22Rv1 (cell line): ENCODE data around the gene EGFL8.

Experiments
- ZFX ChIP-seq: fragments of 450-650 bp; IDR thresholded peaks from 2 replicates; pipeline ENCODE4 v1.6.1; 2017; ENCODE audit warnings: antibody characterized with exemption, borderline replicate concordance
- TF ChIP-seq, protein P1 (sequence below): fragments of 450-650 bp; IDR thresholded peaks from 2 replicates; pipeline ENCODE4 v1.5.1; 2017; ENCODE audit warnings: mild to moderate bottlenecking

DNA sequence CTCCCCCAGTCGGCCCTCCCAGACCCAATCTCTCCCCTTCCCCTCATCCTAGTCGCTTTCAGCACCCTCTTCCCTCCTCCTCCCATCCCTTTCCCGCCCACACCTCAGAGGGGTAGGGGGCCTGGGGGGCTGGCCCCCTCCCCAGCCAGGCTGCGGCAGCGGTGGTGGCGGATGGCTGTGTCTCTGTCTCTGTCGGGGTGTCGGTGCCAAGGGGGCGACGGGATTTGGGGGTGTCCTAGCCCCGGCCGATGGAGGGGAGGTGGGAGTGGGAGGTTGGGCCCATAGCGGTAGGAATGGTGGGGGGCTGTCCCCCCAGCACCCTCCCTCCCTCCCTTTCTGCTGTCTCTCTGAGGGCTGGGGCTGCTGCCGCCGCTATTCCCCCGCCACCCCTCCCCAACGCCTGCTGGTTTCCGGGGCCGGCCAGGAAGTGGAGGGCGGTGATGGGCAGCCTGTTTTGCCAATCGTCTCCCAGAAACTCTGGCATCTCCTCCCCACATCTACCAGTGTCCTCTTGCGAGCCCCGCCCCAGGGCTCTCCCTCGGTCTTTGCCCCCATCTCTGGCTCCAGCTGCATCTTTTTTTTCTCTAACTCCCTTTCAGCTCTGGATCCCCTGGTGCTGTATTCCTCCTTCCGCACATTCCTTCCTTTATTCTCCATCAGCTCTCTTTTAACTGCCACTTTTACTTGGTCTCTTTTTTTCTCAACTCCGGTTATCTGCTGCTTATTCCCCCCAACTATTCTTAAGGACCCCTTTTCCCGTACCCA, 11.5 kb downstream of the EGFL8 start, which contains the start of gene AGPAT1:
- TF ChIP-seq, protein P1, sequence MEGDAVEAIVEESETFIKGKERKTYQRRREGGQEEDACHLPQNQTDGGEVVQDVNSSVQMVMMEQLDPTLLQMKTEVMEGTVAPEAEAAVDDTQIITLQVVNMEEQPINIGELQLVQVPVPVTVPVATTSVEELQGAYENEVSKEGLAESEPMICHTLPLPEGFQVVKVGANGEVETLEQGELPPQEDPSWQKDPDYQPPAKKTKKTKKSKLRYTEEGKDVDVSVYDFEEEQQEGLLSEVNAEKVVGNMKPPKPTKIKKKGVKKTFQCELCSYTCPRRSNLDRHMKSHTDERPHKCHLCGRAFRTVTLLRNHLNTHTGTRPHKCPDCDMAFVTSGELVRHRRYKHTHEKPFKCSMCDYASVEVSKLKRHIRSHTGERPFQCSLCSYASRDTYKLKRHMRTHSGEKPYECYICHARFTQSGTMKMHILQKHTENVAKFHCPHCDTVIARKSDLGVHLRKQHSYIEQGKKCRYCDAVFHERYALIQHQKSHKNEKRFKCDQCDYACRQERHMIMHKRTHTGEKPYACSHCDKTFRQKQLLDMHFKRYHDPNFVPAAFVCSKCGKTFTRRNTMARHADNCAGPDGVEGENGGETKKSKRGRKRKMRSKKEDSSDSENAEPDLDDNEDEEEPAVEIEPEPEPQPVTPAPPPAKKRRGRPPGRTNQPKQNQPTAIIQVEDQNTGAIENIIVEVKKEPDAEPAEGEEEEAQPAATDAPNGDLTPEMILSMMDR = no peak
- no peak for TF ChIP-seq ZFX
